Astrocyte (in vitro differentiated cells and primary cell): ENCODE results near the gene NAV2. TPM values are rescaled to one million over a fixed set of nuclear protein-coding genes. Genes with fewer than 3 reads are reported as not detected.

Experiments used
- DNase-seq: peaks from one replicate; pipeline ENCODE4 v3.0.0-alpha.2; 2010; ENCODE audit warnings: low read depth
- FAIRE-seq: peaks from 2 replicates; lab custom pipeline; 2011; peaks lifted over from hg19 to GRCh38; lab: Jason Lieb, UNC
- H2AFZ ChIP-seq: 2 replicates; pipeline ENCODE4 v1.6.0; 2012; ENCODE audit warnings: low read depth, low read length, inconsistent platforms
- H3K27ac ChIP-seq: 2 replicates; pipeline ENCODE4 v1.5.1; 2011; ENCODE audit warnings: low read depth, low read length, inconsistent platforms
- H3K27me3 ChIP-seq: 2 replicates; pipeline ENCODE4 v1.6.0; 2011; ENCODE audit warnings: low read length, inconsistent platforms; ENCODE audit not compliant: insufficient read depth
- H3K36me3 ChIP-seq: 2 replicates; pipeline ENCODE4 v1.5.1; 2011; ENCODE audit warnings: low read length, inconsistent platforms; ENCODE audit not compliant: insufficient read depth
- H3K4me1 ChIP-seq: 2 replicates; pipeline ENCODE4 v1.5.1; 2011; ENCODE audit warnings: low read length, inconsistent platforms; ENCODE audit not compliant: insufficient read depth
- H3K4me2 ChIP-seq: 2 replicates; pipeline ENCODE4 v1.6.0; 2012; ENCODE audit warnings: low read length, inconsistent platforms
- H3K4me3 ChIP-seq: 2 replicates; pipeline ENCODE4 v1.5.1; 2011; ENCODE audit warnings: low read depth, mild to moderate bottlenecking, low read length, inconsistent platforms; ENCODE audit not compliant: insufficient read depth
- H3K79me2 ChIP-seq: 2 replicates; pipeline ENCODE4 v1.6.0; 2012; ENCODE audit warnings: mild to moderate bottlenecking, low read length, inconsistent platforms; ENCODE audit not compliant: insufficient read depth
- H3K9ac ChIP-seq: 2 replicates; pipeline ENCODE4 v1.6.0; 2012; ENCODE audit warnings: mild to moderate bottlenecking, low read length, inconsistent platforms
- H3K9me3 ChIP-seq: 2 replicates; pipeline ENCODE4 v1.5.1; 2012; ENCODE audit warnings: low read depth, mild to moderate bottlenecking, low read length, inconsistent platforms; ENCODE audit not compliant: insufficient read depth
- H4K20me1 ChIP-seq: 2 replicates; pipeline ENCODE4 v1.6.0; 2012; ENCODE audit warnings: low read length, inconsistent platforms; ENCODE audit not compliant: insufficient read depth
- H3K27ac Mint-ChIP-seq: one replicate; pipeline ENCODE4 v1.8.0; 2021; ENCODE audit warnings: mild to moderate bottlenecking, mixed read lengths; ENCODE audit not compliant: unreplicated experiment
- H3K27me3 Mint-ChIP-seq: one replicate; pipeline ENCODE4 v1.8.0; 2021; ENCODE audit warnings: low read depth, mixed read lengths; ENCODE audit not compliant: unreplicated experiment
- H3K36me3 Mint-ChIP-seq: one replicate; pipeline ENCODE4 v1.8.0; 2021; ENCODE audit warnings: low read depth, mixed read lengths; ENCODE audit not compliant: unreplicated experiment
- H3K4me1 Mint-ChIP-seq: one replicate; pipeline ENCODE4 v1.8.0; 2021; ENCODE audit warnings: low read depth, mixed read lengths; ENCODE audit not compliant: unreplicated experiment
- H3K4me3 Mint-ChIP-seq: one replicate; pipeline ENCODE4 v1.8.0; 2021; ENCODE audit warnings: mild to moderate bottlenecking, moderate library complexity, mixed read lengths; ENCODE audit not compliant: unreplicated experiment
- H3K9me3 Mint-ChIP-seq: one replicate; pipeline ENCODE4 v1.8.0; 2021; ENCODE audit warnings: mild to moderate bottlenecking, mixed read lengths; ENCODE audit not compliant: unreplicated experiment
- CTCF ChIP-seq: IDR thresholded peaks from 2 replicates; pipeline ENCODE4 v1.5.1; 2011; ENCODE audit warnings: low read depth, mild to moderate bottlenecking, inconsistent platforms, low read length, moderate library complexity; ENCODE audit not compliant: insufficient read depth
- EZH2 ChIP-seq: IDR thresholded peaks from 2 replicates; pipeline ENCODE4 v1.6.1; 2012; ENCODE audit warnings: mild to moderate bottlenecking, low read length, inconsistent platforms; ENCODE audit not compliant: insufficient read depth
- total RNA-seq: library from RNA; stranded (reverse); gene quantifications from 2 replicates; pipeline ENCODE4 v1.2.1, GENCODE V29; 2021

Gene NAV2
- total RNA-seq, 1 donor from 2014 or later, result 20.6 TPM

GRCh38 chr11:19922689-19923035 is 210.0 kb downstream of the NAV2 start:
- no peak overlapping the region for H3K4me3 Mint-ChIP-seq
- Histone ChIP-seq H3K27ac (no peak overlapping the region), H3K9me3 (no peaks in the 10 kb centered on the region), H3K36me3 (no peaks in the 10 kb centered on the region), H2AFZ (no peak overlapping the region), H3K27me3 (no peaks in the 10 kb centered on the region), H4K20me1 (no peaks in the 10 kb centered on the region), H3K4me2 (no peak overlapping the region), H3K79me2 (no peaks in the 10 kb centered on the region), H3K9ac (no peak overlapping the region), H3K4me3 (no peak overlapping the region), H3K4me1 (peaks cover 33% of the 10 kb centered on the region)
- no peaks in the 10 kb centered on the region for H3K27me3 Mint-ChIP-seq
- peaks cover 4% of the 10 kb centered on the region for H3K9me3 Mint-ChIP-seq
- DNase-seq (no peak), FAIRE-seq (no peak)
- H3K4me1 Mint-ChIP-seq, result peaks cover 26% of the 10 kb centered on the region
- H3K27ac Mint-ChIP-seq, result no peak overlapping the region
- TF ChIP-seq CTCF, result no peak
- no peak for TF ChIP-seq EZH2
- peaks cover 4% of the 10 kb centered on the region for H3K36me3 Mint-ChIP-seq

GRCh38 chr11:19923626-19924025 is 211.0 kb downstream of the NAV2 start:
- Mint-ChIP-seq H3K9me3 (peaks cover 1% of the 10 kb centered on the region), H3K4me1 (peaks cover 22% of the 10 kb centered on the region), H3K27ac (no peak overlapping the region), H3K4me3 (no peak overlapping the region), H3K27me3 (no peaks in the 10 kb centered on the region), H3K36me3 (no peaks in the 10 kb centered on the region)
- Histone ChIP-seq H3K4me3 (no peak overlapping the region), H3K27me3 (no peaks in the 10 kb centered on the region), H3K27ac (no peak overlapping the region), H3K36me3 (no peaks in the 10 kb centered on the region), H3K9ac (no peak overlapping the region), H3K9me3 (no peaks in the 10 kb centered on the region), H2AFZ (no peak overlapping the region), H4K20me1 (no peaks in the 10 kb centered on the region), H3K79me2 (no peaks in the 10 kb centered on the region), H3K4me1 (peaks cover 24% of the 10 kb centered on the region), H3K4me2 (no peak overlapping the region)
- FAIRE-seq (no peak), DNase-seq (no peak)
- no peak for TF ChIP-seq EZH2
- TF ChIP-seq CTCF, result no peak

GRCh38 chr11:19924311-19924710 is 211.7 kb downstream of the NAV2 start:
- DNase-seq, result no peak
- Histone ChIP-seq H3K9me3 (no peaks in the 10 kb centered on the region), H3K27ac (no peak overlapping the region), H3K27me3 (no peaks in the 10 kb centered on the region), H4K20me1 (no peaks in the 10 kb centered on the region), H3K9ac (no peak overlapping the region), H3K4me3 (no peak overlapping the region), H3K36me3 (no peaks in the 10 kb centered on the region), H2AFZ (no peak overlapping the region), H3K4me1 (peaks cover 23% of the 10 kb centered on the region), H3K79me2 (no peaks in the 10 kb centered on the region), H3K4me2 (no peak overlapping the region)
- no peaks in the 10 kb centered on the region for H3K9me3 Mint-ChIP-seq
- TF ChIP-seq EZH2 (no peak), CTCF (no peak)
- no peaks in the 10 kb centered on the region for H3K27me3 Mint-ChIP-seq
- FAIRE-seq, result no peak
- H3K27ac Mint-ChIP-seq, result no peak overlapping the region
- peaks cover 19% of the 10 kb centered on the region for H3K4me1 Mint-ChIP-seq
- H3K36me3 Mint-ChIP-seq, result no peaks in the 10 kb centered on the region
- no peak overlapping the region for H3K4me3 Mint-ChIP-seq
